Fibroblast of skin of right biceps (primary cell): ENCODE measurements around the gene EXOC6B.

Source experiments
- DNase-seq: peaks from one replicate; pipeline ENCODE4 v3.0.0-alpha.2; 2013

Gene EXOC6B

DNA sequence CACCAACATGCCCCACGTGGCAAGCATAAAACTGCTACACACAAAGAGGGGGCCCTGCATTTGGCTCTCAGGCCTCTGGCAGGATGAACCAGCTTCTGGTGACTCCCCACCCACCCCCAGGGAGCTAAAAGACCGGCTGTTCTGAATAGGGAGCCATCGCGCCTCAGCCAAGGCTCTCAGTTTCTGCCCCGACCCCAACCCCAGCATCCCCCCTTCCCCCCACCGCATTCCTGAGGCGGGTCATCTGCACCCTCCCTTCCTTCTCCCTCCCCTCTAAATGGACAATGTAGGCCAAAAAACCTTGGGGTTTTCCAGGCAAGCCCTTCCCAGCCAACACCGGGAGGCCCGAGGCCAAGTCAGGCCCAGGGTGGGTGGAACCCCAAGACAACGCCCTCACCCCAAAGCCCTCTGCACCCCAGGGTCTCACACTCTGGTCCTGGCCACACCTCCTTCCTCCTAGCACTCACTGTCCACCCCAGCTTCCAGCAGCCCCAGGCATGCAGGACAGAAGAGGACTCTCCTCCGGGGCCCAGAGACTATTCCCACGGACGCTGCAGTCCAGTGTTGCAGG lies 683.9 kb downstream of the EXOC6B start:
- DNase-seq = no peak

DNA sequence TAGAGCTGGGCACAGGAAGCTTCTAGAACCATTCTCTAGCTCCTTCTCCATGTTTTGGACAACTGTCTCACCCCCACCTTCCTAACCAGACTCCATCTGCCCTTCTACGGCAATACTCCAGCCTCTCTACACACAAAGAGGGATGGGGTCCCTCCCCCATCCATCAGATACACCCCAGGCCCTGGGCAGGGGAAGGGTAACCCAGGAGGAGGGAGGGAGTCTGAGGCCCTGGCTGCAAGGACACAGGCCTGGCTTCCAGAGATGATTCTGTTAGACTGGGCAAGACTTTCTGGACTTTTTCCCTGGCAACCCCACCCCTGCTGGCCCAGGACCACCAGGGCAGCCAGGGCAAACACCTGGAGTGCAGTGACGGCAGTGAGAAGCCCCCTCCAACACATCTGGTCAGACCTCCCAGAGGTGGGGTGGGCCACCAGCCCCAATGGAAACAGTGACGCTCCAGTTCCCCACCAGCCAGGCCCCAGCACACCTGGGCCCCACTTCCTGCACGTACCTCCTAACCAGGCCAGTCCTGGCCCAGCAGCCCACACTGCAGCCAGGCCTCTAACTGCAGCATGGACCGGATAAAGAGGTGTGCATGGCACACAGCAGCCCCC lies 684.7 kb downstream of the EXOC6B start:
- no peak for DNase-seq

DNA sequence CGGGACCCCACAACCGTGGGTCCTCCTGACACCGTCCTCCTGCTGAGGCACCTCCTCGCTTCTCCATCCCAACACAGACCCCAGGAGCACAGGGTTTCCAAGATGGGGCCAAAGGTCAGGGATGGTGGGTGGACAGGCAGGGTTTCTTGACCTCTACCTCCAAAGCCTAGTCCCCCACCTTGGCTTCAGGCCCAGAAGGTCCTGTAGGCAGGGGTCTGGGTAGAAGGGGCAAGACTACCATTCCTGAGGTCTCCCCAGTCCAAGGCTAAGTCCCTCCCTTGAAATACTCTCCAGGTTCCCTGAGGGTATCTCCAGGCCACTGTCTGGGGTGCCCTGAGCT lies 685.2 kb downstream of the EXOC6B start:
- no peak for DNase-seq

DNA sequence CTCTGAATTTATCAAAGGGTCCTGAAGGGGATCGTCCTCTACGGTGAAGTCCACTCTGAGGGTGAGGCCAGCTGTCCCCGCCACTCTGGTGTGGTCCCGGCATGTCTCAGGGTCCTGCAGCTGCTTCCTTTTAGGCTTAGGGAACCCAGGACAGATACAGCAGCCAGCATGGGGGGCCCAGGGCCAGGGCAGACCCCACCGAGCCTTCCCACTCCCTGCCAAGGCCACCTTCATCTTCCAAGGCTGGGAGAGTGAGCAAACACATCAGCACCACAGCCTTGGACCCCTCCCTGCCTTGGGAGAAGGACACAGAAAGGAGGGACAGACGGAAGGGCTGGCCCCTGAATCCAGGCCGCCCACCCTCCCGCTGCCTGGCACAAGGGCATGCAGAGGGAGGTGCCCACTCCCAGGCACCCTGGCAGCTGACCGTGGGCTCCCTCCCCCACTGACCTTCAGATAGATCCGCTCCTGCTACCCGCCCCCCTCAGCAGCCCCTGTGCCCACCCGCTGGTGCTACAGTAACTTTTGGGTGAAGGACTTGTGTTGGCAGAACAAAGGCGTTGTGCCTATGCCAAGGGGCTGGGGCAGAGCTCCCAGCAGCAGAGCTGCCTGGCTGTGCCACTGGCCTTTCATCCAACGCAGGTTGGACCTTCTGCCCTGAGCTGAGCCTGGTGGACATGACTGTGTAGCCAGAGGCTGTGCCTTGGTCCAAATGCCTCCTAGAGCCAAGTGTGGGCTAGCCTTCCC lies 685.8 kb downstream of the EXOC6B start:
- DNase-seq = no peak

DNA sequence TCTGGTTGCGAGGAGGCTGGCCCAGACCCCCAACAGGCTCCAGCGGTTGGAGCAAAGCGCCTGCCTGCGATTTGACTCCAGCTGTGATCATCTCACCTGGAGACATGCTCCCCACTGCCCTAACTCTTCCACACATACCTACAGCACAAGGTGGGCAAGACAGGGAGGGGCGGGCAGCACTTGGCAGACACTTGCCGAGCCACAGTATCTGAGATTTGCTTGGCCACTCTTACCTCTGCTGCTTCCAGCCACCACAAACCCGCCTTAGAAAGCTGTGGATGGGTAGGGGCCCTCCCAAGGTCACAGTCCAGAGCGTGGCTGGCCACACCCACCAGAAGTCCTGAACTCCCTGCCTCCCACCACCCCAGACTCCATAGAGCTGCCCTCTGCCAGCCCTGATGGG lies 686.4 kb downstream of the EXOC6B start:
- DNase-seq = no peak

DNA sequence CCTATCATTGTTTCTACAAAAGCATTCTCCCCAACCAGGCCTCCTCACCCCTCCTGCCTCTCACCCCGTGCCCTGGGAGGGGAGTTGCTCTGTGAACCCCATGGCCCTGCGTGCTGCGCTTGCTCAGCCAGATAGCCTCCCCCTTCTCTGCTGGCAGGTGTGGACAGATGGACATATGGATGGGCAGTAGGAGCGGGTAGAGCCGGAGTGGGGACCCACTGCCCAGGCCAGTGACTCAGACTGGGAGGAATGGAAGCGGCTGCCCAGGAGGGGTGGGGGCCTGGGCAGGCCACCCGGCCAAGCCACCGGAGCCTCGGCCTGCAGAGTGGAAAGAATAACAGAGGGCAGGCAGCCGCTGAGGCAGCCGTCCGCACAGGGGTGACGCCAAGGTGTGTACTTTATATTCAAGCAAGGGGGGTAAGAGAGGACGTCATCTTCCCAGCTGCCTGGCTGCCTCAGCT lies 686.9 kb downstream of the EXOC6B start:
- DNase-seq = no peak

DNA sequence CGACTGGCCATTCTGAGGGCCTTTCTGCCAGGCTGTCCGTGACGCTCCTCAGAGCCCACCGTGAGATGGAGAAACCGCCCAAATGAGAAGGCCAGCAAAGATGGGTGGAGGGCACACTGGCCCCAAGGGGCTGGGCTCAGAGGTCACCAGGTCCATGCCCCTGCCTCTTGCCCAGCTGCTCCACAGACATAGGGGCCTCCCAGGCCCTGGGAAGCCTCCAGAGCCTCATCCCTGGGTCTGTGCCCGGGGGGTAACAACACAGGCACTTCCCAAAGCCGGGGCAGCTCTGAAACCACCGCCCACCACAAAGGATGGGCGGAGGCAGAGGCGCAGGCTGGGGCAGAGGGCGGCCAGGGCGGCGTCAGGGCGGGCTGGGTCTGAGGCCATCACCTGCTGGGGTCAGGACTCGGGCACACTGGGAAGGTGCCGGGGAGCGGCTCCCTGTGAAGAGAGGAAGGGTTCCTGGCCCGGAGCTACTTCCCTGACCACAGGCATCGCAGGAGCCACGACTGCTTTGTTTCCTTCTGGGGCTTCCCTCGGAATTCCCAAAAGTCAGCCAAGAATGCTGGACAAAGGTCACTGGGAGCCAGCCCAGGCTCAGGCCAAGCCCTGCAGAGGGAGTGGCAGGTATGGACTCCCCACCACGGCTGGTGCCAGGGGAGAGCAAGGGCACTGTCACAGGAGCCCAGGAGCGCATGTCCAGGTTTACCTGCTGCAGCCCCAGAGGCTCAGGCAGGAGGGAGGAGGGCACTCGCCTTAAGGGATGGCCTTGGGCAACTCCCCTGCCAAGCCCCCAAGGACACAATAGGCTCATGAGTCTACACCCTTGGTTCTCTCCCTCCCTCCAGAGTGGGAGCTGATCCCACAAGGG lies 687.6 kb downstream of the EXOC6B start:
- no peak for DNase-seq

DNA sequence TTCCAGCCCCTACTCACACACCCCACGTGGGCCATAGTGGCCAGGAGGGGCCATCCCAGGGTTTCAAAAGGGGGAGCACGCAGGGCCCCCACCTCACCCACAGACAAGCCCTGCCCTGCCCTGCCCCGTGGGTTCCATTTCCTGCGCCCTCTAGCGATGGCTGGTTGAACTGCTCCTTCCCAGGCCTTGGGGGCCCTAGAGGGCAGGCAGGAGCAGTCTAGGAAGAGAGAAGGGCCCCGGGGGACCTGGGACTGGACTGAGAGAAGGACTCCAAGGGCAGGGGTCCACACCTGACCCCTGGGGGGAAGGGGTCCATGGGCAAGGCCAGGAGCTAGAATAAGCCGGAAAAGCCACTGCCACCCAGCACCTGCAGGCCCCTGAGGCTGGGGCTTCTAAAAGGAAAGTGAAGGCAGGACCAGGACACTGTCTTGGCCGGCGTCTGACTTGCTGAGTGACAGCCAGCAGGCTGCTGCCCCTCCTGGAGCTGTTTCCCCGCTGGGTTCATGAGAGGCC lies 688.3 kb downstream of the EXOC6B start:
- DNase-seq = peak; percentile 36

DNA sequence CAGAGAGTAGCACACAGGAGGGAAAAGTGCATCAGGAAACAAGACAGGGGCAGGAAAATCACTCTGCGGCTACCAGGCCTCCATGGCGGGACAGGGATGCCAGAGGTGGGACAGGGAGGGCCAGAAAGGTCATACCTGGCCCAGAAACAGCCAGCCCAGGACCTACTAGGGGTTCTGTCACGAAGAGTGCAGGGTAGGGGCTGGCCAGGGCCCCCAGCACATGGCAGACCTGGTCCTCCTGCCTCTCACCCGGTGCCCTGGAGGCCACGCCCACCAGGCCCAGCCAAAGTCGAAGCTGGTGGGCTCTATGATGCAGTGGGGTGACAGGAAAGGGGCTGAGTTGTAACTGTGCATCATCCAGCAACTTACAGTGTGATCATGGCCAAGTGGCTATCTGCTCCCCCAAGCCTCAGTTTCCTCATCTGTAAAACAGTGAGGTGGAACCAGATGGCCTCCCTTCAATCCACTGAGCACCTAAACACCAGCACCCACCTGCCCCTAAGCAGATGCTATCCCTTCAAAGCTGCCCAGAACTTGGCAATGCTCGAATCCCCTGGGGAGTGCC lies 688.8 kb downstream of the EXOC6B start:
- DNase-seq = no peak

DNA sequence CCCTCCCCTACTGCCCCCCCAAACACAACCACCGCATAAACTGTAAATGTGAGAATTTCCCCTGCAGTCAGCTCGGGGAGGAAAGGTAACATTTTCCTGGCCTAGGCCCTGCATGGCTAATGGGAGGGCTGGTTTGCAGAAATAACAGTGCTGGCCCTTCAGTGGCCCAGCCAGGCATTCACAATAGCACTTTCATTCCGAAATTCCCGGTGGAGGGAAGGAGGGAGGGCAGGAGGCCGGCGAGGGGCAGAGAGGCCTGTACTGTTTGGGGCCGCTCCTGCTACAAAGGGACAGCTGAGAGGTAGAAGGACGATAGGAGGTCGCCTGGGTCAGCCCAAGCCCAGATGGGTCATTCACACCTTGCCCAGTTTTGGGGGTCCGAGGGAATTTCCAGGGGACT lies 689.5 kb downstream of the EXOC6B start:
- no peak for DNase-seq

DNA sequence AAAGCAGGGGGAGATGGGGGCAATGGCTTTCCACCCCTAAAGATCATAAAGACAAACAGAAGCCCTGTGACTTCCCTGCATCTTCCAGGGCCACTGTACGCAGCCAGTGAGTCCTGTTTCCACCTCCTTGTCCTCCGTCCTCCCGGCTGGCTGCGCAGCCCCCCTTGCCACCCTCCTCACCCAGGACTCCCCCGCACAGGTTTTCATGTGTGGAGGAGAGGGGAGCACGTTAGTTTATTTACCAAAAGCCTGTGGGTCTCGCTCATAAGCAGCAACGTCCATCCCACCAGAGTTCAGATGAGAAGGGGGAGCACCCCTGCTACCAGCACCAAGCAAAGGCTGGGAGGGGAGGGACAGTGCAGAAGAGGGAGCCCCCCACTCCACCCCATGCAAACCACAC lies 689.9 kb downstream of the EXOC6B start:
- DNase-seq = no peak

DNA sequence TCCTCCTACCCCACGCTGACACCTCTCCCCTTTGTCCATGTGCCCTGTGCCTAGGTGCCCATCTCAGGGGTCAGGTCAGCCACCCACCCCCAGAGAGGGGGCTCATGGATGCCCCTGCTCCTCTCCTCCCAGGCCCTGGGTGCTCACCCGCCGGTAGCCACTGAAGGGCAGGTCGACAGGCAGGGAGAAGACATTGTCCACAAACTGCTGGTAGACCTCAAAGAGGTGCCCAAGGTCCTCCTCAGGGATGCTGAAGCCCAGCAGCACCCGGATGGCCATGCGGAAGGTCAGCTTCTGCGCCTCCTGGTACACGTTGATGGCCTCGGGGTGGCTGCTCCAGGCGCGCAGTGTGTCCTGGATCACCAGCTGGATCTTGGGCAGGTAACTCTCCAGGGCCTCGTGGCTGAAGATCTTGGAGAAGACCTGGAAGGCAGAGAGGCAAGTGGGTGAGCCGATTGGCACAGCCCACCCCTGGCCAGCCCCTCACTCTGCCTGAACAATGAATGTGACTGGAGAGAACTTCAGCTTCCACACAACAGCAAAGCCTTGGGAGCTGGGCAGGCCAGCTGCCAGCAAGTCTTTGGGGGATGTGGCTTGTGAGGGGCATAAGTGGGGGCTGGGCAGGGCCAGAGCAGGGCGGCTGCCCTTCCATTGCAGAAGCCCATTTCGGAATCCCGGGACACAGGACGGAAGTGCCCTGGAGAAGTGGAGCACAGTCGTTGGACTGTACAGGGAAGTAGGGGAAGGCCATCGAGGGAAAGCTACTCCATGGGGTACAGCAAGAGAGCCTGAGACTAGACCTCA lies 690.6 kb downstream of the EXOC6B start:
- DNase-seq = no peak

DNA sequence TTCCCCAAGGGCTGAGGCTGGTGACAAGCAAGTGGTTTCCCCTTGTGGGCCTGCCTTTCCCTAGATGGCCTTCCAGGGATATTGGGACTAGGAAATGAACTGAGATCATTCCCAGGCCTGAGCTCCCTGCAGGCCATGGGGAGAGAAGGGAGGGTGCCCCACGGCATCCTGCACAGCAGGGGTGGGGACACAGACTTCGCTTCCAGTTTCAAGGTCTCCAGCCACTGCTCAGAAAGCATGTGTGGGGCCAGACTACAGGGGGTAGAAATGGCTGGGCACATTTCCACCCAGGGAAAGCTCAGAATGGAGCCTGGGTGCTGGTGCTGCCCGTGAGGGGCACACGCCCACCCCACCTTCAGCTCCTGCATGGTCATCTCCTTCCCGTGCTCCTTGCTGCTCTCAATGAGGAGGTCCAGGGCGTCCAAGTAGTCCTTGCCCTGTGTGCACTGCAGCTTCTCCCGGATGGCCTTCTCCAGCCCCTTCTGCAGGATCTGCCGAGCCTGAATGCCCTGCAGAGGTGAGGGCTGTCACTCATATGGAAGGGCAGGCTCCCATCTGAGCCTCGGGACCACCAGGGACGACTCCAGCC lies 691.3 kb downstream of the EXOC6B start:
- no peak for DNase-seq

DNA sequence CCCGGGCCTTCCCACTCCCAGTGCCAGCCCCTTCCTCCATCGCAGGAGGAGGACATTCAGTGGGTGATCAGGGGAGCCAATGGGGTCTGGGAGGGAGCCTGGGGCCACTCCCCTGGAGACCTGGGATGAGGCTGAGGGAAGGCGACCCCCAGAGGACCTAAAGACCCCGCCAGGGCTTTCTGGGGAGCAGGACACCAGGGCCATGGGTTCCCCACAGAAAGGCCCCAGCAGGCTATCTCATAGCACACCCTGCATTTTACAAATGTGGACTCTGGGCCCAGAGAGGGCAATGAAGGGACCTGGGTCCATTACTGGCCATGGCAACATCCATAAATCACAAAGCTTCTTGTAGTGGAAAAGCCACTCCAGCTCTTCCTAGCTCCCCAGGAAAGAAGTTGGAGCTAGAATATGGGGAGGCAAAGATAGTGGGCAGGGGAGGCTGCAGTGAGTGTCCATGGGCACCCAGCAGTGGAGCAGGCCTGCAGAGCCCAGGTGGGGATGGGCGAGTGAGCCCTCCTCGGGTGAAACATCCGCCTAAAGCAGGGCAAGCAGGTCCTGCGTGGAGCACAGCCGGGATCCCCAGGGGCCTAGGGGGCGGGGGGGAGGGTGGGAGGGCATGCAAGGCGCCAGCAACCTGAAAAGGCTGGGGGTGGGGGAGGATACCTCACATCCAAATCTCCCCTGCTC lies 692.0 kb downstream of the EXOC6B start:
- no peak for DNase-seq

DNA sequence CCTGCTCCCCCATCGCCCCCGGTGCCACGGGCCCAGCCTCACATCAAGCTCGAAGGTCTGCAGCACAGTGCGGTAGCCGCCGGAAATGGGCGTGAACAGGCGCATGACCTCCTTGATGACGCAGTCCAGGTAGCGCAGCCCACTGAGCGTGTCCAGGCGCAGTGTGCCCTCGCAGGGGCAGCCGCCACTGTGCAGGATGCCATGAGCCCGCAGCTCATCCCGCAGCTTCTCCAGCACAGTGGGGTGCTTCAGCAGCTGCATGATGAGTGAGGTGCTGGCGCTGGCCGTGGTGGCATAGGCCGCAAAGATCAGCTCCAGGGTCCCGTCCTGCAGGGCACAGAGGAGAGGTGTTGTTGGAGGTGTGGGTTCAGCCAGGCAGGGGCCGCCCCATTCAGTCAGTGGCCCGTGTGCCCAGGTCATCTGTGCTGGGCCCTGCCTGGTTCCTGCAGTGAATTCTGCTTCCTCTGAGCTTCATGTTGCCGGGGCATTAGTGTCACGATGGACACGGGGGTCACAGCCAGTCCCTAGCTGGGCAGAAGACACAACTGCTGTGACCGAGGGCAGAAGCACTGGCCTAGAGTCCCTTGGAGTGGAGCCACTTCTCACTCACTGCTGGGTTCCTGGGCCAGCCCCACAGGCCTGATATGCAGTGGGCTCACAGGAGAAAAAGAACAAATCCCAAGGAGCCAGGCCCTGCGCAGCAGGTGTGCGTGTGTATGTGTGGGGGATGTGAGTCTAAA lies 692.7 kb downstream of the EXOC6B start:
- DNase-seq = no peak

DNA sequence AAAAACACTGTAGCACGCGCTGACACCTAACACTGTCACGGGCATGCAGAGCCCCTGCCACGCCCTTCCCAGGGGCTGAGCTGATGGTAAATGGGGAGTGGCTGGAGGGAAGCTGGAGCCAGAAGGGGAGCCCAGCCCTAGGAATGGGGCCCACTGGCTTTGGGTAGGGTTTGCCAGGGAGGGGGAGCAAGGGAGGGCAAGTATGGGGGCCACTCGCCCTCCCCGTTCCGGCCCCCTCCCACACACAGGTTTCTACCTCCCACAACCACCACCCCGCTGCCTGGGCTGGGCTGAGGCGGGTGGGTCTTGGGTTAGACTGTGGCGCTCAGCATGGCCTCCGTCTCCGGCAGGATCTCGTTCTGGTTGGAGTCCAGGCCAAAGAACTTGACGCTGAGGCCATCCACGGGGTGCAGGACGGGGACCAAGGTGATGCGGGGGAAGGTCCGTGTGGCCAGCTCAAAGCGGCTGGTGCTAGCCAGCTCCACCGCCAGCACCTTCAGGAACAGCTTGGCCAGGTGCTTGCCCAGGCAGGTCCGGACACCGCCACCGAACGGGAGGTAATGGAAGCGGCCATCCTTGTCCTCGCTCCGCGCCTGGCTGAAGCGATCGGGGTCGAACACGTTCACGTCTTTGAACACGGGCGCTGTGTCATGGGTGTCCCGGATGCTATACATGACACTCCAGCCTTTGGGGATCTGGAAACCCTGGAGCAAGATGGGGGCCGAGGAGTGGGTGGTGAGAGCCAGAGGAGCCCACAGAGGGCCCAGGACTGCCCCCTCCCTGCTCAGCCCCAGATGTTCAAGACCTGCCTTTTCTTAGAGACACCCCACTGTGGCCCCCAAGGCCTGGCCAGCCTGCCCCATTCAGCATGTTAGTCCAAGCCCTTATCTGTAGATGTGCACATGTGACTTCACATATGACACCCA lies 693.7 kb downstream of the EXOC6B start:
- no peak for DNase-seq

DNA sequence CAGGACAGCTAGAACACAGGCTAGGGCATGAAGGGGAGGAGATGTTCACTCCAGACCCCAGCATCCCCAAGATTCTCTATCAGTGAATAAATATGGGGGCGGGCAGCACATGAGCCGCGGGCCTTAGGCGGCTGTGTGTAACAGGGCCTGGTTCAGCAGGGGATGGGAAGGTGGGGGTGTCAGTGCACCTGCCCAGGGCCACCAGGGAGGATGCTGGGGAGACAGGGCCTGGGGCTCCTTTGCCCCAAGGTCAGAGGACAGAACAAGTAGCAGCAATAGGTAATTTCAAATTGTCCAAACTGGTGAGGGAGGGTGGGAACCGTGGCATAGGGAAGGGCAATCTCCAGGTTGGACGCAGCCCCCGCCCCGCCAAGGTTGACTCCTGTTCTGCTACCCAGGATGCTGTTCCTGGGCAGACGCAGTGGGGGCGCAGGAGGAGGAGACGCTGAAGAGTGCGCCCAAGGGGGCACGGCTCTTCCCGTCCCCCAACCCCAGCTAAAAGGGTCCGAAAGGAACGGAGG lies 694.4 kb downstream of the EXOC6B start:
- no peak for DNase-seq

DNA sequence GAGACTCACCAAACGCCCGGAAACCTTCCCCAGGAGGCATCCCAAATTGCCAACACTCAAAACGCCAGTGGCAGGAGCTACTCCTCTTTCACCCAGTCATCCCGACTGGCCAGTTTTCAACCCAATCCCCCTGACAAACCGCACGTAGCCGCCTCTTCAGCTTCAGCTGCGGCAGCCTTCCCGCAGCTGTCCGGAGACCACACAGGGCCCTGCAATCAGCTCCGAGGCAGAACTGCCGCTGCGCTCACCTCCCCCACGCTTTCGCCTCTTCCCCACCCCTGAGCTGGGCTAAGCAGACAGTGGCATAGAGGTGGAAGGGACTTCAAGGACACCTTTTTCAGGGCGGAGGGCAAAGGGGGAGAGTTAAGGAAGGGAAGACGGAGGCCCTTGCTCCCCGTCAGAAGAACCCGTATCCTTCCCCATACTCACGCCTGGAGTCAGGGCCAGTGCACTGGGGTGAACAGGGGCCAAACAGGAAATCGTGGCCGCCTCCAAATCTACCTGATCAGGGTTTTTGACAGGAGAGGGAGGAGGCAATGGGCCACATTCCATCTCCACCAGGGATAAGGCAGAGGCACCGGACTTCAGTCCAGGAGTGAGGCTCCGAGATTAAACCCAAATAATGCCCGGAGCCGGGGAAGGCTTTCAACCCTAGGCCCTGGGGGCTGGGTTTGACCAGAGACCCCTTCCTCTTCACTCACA lies 695.0 kb downstream of the EXOC6B start:
- DNase-seq = no peak
